A673 (cell line): ENCODE results near the gene TMEM63A. TPM values are rescaled to one million over a fixed set of nuclear protein-coding genes. Genes with fewer than 3 reads are reported as not detected.

Experiments
- BruUV-seq: library from RNA; stranded (reverse); fragments of 400-500 nt; replicated peaks from 2 replicates; lab custom pipeline; 2021; lab: Mats Ljungman, UMichigan
- CTCF ChIA-PET: fragments of 300-600 bp; sonication (Branson Sonifier 250); formaldehyde crosslinking; loops from one replicate; lab custom pipeline; 2022; ENCODE audit warnings: antibody characterized with exemption; lab: Charles Lee
- POLR2A ChIA-PET: fragments of 300-600 bp; sonication (Branson Sonifier 250); formaldehyde crosslinking; loops from one replicate; lab custom pipeline; 2022; ENCODE audit warnings: antibody characterized with exemption; ENCODE audit not compliant: low non-redundant PET; lab: Charles Lee
- DNase-seq: peaks from one replicate; pipeline ENCODE4 v3.0.0-alpha.2; 2015; ENCODE audit warnings: low spot score
- H3K27ac ChIP-seq: fragments of 200-600 bp; sonication (generic); 2 replicates; pipeline ENCODE4 v1.5.1; 2016; ENCODE audit warnings: mixed run types, low read depth, mild to moderate bottlenecking, mixed read lengths, antibody characterized with exemption, low read length; ENCODE audit not compliant: poor library complexity, severe bottlenecking
- H3K27me3 ChIP-seq: fragments of 200-600 bp; sonication (generic); replicated peaks from 2 replicates; pipeline ENCODE4 v1.6.1; 2017; ENCODE audit warnings: mixed run types, low read depth, mild to moderate bottlenecking, mixed read lengths, antibody characterized with exemption, low read length; ENCODE audit not compliant: insufficient read depth, poor library complexity
- H3K36me3 ChIP-seq: fragments of 200-600 bp; sonication (generic); 2 replicates; pipeline ENCODE4 v1.6.1; 2016; ENCODE audit warnings: mixed run types, mild to moderate bottlenecking, mixed read lengths, antibody characterized with exemption, low read length; ENCODE audit not compliant: insufficient read depth, poor library complexity, severe bottlenecking
- H3K4me1 ChIP-seq: fragments of 200-600 bp; sonication (generic); 2 replicates; pipeline ENCODE4 v1.6.1; 2017; ENCODE audit warnings: mixed run types, mild to moderate bottlenecking, mixed read lengths, antibody characterized with exemption, low read length; ENCODE audit not compliant: insufficient read depth, poor library complexity, severe bottlenecking
- H3K4me3 ChIP-seq: fragments of 200-600 bp; sonication (generic); 2 replicates; pipeline ENCODE4 v1.5.1; 2016; ENCODE audit warnings: low read depth, mixed run types, mild to moderate bottlenecking, mixed read lengths, low read length; ENCODE audit not compliant: poor library complexity, severe bottlenecking
- H3K9me3 ChIP-seq: fragments of 200-600 bp; sonication (generic); 2 replicates; pipeline ENCODE4 v1.6.1; 2016; ENCODE audit warnings: mixed run types, low read depth, mild to moderate bottlenecking, mixed read lengths, antibody characterized with exemption, low read length; ENCODE audit not compliant: poor library complexity, severe bottlenecking
- CTCF ChIP-seq: fragments of 300-800, 200-600 bp; sonication (generic); conservative IDR thresholded peaks from 2 replicates; pipeline ENCODE4 v1.5.1; 2017; ENCODE audit warnings: low read depth, mild to moderate bottlenecking, antibody characterized with exemption, low read length, moderate library complexity, mixed read lengths
- EZH2 ChIP-seq: fragments of 200-600 bp; sonication (generic); IDR thresholded peaks from 2 replicates; pipeline ENCODE4 v1.6.1; 2017; ENCODE audit warnings: borderline replicate concordance, low read depth, mild to moderate bottlenecking, mixed read lengths, antibody characterized with exemption, low read length; ENCODE audit not compliant: poor library complexity, severe bottlenecking
- intact Hi-C: fragments of 100-400 bp; cut with micrococcal nuclease; formaldehyde crosslinking; loops from one replicate; pipeline ENCODE4 v1.10.0; 2022; ENCODE audit not compliant: unreplicated experiment
- total RNA-seq: library from RNA; stranded (reverse); gene quantifications from 2 replicates; pipeline ENCODE4 v1.2.3, GENCODE V29; 2021

The TMEM63A gene
- total RNA-seq, 1 experiment from 2014 or later = 25.3 TPM

- Histone ChIP-seq H3K36me3 (no peaks in the 10 kb centered on the region), H3K4me3 (no peak overlapping the region), H3K27me3 (no peaks in the 10 kb centered on the region), H3K27ac (no peak overlapping the region), H3K4me1 (no peaks in the 10 kb centered on the region), H3K9me3 (no peaks in the 10 kb centered on the region)
- ChIA-PET POLR2A (no interaction called here), CTCF (no interaction called here)
- no peak for TF ChIP-seq CTCF
- BruUV-seq = no TSS peak
- DNase-seq = no peak
- intact Hi-C loops = no loop called here
Observed at GRCh38 chr1:225887030-225887314, 4.8 kb upstream of the TMEM63A start.

- no peak for TF ChIP-seq CTCF
- TF ChIP-seq EZH2 = no peak
- DNase-seq = no peak
- ChIA-PET CTCF (no interaction called here), POLR2A (no interaction called here)
- H3K4me1 ChIP-seq = peaks cover 2% of the 10 kb centered on the region
- no peak overlapping the region for H3K27ac ChIP-seq
- no peaks in the 10 kb centered on the region for H3K9me3 ChIP-seq
- no peaks in the 10 kb centered on the region for H3K36me3 ChIP-seq
- H3K27me3 ChIP-seq = no peaks in the 10 kb centered on the region
- no TSS peak for BruUV-seq
- intact Hi-C loops = no loop called here
- no peak overlapping the region for H3K4me3 ChIP-seq
Observed at GRCh38 chr1:225886159-225887029, 4.2 kb upstream of the TMEM63A start.

- Histone ChIP-seq H3K36me3 (no peaks in the 10 kb centered on the region), H3K4me3 (no peak overlapping the region), H3K9me3 (no peaks in the 10 kb centered on the region), H3K27ac (no peak overlapping the region), H3K27me3 (no peaks in the 10 kb centered on the region), H3K4me1 (peaks cover 6% of the 10 kb centered on the region)
- ChIA-PET POLR2A (no interaction called here), CTCF (no interaction called here)
- TF ChIP-seq CTCF (no peak), EZH2 (no peak)
- DNase-seq = no peak
- no TSS peak for BruUV-seq
- intact Hi-C loops = no loop called here
Observed at GRCh38 chr1:225885336-225885735, 3.2 kb upstream of the TMEM63A start.
